GM18858 (cell line): ENCODE data around the gene SGCD.

Experiments
- ATAC-seq: cut with Tn5 transposase; IDR thresholded peaks from one replicate; pipeline ENCODE4 v1.9.1; 2021; ENCODE audit not compliant: unreplicated experiment

The SGCD gene

DNA sequence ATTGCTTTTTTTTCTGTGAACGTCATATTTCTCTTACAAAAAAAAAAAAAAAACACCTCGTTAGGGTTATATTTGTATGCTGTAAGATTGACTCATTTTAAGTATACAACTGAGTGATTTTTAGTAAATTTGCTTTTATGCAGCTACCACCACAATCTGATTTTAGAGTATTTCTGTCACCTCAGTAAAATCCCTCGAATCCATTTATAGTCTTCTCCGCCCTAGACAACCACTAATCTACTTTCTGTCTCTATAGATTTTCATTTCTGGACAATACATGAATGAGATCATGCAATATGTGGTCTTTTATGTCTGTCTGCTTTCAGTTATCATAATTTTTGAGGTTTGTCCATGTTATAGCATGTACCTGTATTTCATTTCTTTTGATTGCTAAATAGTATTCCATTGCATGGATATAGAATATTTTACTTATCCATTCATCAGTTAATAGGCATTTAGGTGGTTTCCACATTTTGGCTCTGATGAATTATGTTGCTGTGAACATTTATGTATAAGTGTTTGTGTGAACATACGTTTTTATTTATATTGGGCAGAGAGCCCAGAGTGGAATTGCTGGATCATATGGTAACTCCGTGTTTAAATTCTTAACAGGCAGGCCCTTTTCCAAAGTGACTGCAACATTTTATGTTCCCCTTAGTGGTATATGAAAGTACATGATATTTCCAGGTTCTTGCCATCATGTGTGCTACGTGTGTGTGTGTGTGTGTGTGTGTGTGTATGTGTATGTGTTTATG lies 171.4 kb downstream of the SGCD start:
- no peak for ATAC-seq

DNA sequence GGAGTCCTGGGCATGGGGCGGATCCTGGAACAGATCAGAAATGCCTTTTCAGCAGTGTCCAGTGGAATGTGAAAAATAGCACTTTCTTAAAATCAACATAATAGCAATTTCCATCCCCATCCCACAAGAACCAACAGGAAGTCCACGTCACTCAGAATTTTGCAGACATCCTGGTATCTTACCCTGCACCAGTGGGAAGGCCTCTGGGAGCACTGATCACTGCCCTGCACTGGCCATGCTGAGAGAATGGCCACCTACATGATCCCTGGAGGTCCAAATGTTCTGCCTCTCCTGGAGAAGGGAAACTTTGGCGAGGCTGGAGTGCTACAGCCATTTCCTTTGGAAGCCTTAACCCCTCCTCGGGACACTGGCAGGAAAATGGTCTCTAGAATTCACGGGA lies 173.8 kb downstream of the SGCD start:
- ATAC-seq, result no peak

DNA sequence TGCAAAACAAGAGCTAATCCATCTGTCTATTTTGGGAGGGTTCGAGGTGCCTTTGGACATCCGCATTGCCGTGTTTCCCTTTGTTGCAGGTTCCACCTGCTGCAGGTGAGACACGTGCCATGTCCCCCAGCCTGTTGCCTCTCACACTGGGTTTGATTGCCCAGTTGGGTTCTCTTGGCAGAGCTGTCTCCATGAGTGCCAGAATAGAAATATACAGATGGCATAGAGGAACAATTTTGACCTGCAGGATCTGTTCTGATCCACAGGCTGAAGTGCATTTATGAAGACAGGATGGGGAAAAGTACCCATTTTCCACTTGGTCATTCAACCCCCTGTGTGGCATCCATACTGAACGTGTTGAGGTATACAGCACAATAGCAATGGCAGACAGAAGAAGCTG lies 178.1 kb downstream of the SGCD start:
- no peak for ATAC-seq

DNA sequence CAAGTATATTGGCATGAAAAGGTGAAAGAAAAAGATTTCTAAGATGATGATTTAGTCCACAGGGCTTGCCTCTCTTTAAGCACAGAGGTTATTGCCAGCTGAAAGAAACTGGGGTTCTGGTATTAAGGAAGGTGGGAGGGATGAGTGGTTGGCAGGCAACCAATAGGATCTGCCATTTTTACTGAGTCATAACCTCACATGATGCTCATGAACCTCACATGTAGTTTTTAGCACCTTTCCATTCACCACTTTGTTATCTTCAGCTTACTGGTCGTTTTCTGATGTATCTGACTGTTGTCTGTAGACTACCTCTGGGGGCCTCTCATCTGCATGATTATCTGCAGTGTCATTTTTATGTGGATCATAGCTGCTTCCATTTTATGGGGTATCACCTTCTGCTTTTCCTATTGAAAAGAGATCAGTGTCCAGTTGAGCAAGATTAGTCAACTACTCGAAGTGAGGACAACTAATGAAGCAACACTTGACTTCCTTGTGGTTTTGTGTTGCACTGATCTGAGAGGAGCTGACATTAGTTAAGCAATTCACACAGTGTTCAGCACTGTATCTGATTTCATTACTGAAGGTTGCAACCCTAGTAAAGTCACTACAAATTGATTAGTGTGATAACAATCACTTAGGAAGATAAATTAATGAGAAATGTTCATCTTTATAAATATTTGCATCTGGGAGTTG lies 186.3 kb downstream of the SGCD start:
- ATAC-seq, result no peak

- no peak for ATAC-seq
These were observed 188.2 kb downstream of the SGCD start for GRCh38 chr5:156515121-156515520.

DNA sequence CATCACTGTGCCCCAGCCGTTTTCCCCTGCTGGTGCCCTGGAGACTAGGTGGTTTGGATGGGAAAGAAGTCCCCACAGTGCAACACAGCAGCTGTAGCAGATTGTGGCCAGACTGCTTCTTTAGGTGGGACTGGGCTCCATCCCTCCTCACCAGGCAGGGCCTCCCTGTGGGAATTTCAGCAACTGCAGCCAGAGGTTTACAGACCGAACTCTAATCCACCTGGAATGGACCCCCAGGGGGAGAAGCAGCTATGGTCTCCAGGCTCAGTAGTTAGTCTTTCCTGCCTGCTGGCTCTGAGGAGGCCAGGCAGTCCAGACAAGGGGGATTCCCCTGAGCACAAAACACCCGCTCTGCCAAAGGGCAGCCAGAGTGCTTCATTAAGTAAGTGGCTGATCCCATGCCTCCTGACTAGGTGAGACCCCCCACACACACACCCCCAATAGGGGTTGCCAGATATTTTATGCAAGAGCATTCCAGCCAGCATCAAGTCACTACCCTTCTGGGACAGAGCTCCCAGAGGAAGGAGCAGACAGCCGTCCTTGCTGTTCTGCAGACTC lies 188.9 kb downstream of the SGCD start:
- ATAC-seq, result no peak

DNA sequence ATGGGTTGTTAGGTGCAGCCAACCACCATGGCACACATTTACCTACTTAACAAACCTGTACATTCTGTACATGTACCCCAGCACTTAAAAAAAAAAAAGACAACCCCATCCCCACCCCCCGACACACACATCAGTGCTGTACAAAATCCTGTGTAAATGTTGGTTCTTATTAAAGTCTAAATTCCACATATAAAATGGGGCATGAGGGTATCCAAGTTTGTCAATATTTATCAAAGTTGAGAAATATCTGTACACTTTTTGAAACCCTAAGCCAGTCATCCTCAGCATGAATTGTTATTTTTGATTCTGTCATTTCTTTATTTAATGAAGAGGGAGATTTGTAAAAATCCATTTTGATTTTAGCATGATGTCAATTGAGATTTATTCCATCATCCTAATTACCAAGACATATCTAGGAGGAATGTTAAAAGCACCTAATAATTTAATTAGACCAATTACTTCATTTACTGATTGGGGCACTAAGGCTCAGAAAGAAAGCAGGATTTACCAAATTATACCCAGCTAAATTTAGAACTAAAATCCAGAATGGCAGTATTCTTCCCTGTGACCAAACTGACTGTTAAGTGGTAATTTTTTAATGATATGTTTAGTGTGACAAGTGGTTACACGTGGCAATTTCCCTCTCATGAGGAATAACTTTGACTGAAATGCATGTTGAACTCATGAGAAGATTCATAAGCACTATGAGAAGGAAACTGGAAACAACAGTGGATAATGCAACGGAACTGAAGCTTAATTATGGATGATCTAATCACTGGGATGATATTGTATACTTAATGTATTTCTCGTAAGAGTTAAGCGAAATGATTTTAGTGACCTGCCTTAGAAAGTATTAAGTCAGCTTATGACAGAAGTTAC lies 195.9 kb downstream of the SGCD start:
- no peak for ATAC-seq

GRCh38 chr5:156523607-156524006 lies 196.6 kb downstream of the SGCD start:
- ATAC-seq, result no peak

DNA sequence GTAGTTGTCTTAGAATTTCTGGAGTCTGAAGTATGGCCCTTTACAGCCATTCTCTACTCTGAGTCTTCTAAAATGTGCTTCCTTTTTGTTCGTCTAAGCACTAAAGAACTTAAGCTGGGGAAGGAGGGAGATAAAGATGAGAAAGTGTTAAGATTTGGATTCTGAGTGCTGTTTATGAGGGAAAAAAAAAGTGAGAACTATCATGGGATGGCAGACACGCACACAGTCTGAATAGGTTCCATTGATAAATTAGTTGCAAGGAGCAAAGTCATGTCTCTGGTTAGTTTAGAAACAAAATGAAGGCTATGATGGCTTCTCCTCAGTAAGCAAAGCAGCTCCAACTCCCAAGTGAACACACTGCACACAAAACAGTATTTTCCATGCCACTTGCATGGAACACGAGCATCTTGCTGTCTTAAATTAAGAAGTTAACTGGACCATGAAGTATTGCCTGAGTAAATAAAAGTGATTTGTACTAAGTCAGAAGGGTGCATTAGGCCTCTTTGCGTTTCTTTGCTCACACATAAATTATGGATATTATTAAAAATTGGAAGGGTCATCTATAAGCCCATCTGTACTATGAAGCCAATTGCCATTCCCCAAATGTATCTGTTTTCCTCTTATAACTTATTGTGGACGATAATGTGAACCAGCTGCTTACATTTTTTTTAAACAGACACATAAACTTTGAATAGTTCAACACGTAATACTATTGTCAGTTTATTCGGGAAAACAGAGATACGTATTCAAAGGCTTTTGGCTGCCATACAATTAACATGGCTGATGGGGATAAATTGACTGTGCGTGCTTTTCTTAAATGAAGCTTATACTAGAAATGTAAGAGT lies 199.3 kb downstream of the SGCD start:
- no peak for ATAC-seq

DNA sequence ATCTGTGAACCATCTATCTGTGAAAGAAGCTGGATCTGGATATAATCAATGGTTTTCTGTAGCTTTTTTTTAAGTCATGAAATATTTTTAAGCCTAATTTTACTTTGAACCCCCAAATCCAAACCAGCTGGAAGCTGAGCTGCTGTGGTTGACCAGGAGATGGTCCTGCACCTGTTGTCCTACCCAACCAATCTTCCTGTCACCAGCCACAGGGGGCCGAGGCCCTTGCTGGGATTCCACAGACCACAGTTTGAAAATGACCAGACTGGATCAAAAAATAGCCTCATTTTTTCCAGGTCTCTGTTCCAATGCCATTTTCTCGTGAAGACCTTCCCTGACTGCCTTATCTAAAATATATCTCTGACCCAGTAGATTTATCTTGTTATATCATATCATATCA lies 200.6 kb downstream of the SGCD start:
- no peak for ATAC-seq

- no peak for ATAC-seq
These were observed 201.7 kb downstream of the SGCD start for GRCh38 chr5:156528673-156529072.

DNA sequence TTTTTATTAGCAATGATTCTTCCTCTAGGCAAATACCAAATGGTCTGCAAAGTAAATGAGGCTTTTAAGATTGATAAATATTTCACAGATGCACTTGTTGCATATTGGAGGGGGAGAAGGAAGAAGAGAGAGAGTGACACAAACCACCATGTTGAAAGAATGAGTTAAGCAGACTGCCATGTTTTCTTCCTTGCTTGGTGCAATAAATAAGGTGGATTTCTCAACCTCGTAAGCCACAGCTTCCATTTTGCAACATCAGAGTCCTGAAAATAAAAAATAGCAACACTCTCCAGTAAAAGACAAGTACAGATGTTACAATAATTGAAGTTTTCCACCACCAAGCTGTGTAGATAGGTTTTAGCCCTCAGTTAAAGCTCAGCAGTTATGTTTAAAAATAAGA lies 202.9 kb downstream of the SGCD start:
- no peak for ATAC-seq

DNA sequence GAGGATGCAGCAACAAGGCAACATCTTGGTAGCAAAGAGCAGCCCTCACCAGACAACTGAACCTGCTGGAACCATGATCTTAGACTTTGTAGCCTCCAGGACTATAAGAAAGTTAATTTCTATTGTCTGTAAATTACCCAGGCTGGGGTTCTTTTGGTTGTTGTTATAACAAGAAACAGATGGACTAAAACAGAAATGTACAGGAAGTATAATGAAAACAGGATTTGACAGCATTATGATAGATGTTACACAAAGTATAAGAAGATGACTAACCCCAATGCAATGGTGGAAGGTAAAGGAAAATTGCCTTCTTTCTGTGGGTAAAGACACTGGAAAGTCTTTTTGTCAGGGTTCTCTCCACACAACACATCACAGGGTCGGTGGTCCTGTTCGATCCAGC lies 204.2 kb downstream of the SGCD start:
- ATAC-seq, result no peak

- ATAC-seq, result no peak
These were observed 206.0 kb downstream of the SGCD start for GRCh38 chr5:156532921-156533320.

DNA sequence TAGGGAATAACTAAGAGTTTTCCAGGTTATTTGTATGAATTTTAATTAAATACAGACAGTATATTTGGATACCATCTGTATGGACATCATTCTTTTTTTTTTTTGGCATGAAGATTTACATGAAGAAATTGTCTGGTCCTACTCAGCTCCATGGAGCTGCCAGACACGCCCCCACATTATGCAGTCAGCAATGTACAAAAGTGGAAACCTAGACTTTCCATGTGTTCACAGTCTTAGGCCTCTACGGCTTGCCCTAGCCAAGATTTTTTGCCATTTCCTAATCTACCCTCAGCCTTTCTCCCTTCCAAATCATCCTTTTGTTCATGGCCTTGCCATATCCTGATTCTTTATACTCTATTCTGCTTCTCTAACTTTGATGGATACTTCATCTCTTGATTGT lies 207.1 kb downstream of the SGCD start:
- ATAC-seq, result no peak

DNA sequence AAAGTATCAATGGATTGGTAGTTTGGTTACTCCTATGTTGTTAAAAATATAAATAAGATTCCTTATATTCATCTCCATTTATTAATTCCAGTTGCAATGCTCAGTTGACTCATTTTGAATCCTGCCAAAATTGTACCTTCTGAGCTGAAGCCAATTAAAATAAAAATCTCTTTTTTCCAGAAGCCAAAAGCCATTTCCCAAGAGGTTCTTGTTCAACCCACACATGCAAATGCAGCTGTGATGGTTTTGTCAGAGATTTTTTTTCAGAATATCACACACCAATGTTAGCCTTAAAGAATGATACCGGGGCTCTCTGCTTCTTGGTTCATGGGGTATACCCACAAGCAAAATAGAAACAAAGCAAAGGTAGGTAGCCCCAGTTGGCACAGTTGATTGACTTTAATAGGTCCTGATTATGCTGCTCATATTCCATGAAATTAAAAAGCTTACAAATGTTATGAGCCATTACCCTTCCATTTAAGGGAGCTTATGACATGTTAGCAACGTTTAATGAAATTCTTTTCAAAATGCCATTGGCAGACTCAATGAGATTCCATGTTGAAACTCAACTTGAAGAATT lies 208.0 kb downstream of the SGCD start:
- ATAC-seq, result no peak

- no peak for ATAC-seq
These were observed 213.5 kb downstream of the SGCD start for GRCh38 chr5:156540491-156540890.

DNA sequence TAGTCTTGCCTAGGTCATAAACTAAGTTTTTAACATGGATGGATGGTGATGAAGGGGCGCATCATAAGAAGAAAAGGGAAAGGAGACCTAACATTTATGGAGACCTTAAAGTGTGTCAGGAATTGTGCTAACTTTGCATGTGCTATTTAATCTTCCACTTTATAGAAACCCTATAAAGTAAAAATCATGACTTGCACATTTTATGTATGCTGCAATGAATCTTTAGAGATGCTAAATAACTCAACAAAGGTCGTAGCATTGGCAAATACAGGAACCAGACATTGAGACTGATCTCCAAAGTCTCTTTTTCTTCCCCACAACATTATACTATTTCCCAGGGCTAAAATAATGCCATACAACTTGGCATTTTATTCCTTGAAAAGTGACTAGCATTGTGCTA lies 214.6 kb downstream of the SGCD start:
- ATAC-seq, result no peak

- ATAC-seq, result no peak
These were observed 216.6 kb downstream of the SGCD start for GRCh38 chr5:156543348-156544145.
